ENCODE data around the gene SFI1. TPM values are rescaled to one million over a fixed set of nuclear protein-coding genes. Genes with fewer than 3 reads are reported as not detected.
"Not testable (repeated sequence)": the region's sequence is repeated elsewhere in the genome, so short reads cannot be mapped to it uniquely, and the experiment has no call there.

SFI1 gene
- total RNA-seq, 1 donor from 2014 or later = 238 TPM

GRCh38 chr22:31491218-31491962 is 4.9 kb upstream of the SFI1 start:
- intact Hi-C loops (cut with micrococcal nuclease) = loop anchor here (2.0 to 10.0 kb wide), 4 partner anchors 407 to 1727 kb away; partner anchors contain the start of genes MORC2, SMTN, TUG1 and UQCR10

- intact Hi-C loops (cut with micrococcal nuclease) = loop anchor here (10.0 kb wide), 3 partner anchors 407 to 1727 kb away; partner anchors contain the start of genes SMTN, UQCR10 and ZMAT5
These were observed 4.2 kb upstream of the SFI1 start for GRCh38 chr22:31492151-31492550.

GRCh38 chr22:31493355-31493754 is 3.0 kb upstream of the SFI1 start:
- intact Hi-C loops (cut with micrococcal nuclease) = loop anchor here (10.0 kb wide), 3 partner anchors 409 to 1729 kb away; partner anchors contain the start of genes SMTN, UQCR10 and ZMAT5

GRCh38 chr22:31495343-31495742 is 993 bp upstream of the SFI1 start:
- intact Hi-C loops (cut with micrococcal nuclease) = loop anchor here (5.0 to 10.0 kb wide), 4 partner anchors 203 to 1731 kb away; partner anchors contain the start of genes PIK3IP1, SMTN, UQCR10 and ZMAT5

- intact Hi-C loops (cut with micrococcal nuclease) = loop anchor here (1.0 to 10.0 kb wide), 12 partner anchors 7 to 1732 kb away; partner anchors contain the start of genes DRG1, EIF4ENIF1, PIK3IP1 and SMTN
These were observed 405 bp downstream of the SFI1 start for GRCh38 chr22:31496735-31497146.

- intact Hi-C loops (cut with micrococcal nuclease) = loop anchor here (1.0 to 10.0 kb wide), 10 partner anchors 8 to 1733 kb away; partner anchors contain the start of genes DRG1, EIF4ENIF1, PIK3IP1 and SMTN
These were observed 1.0 kb downstream of the SFI1 start for GRCh38 chr22:31497148-31497938.

- intact Hi-C loops (cut with micrococcal nuclease) = no loop called here
These were observed 5.4 kb downstream of the SFI1 start for GRCh38 chr22:31501738-31502137.

- intact Hi-C loops (cut with micrococcal nuclease) = no loop called here
These were observed 7.1 kb downstream of the SFI1 start for GRCh38 chr22:31503211-31503964.

GRCh38 chr22:31504282-31504681 is 7.9 kb downstream of the SFI1 start:
- intact Hi-C loops (cut with micrococcal nuclease) = no loop called here

- intact Hi-C loops (cut with micrococcal nuclease) = not testable (repeated sequence)
These were observed 11.2 kb downstream of the SFI1 start for GRCh38 chr22:31507517-31507916.

- intact Hi-C loops (cut with micrococcal nuclease) = no loop called here
These were observed 12.2 kb downstream of the SFI1 start for GRCh38 chr22:31508536-31508935.

GRCh38 chr22:31509061-31509762 is 12.9 kb downstream of the SFI1 start:
- intact Hi-C loops (cut with micrococcal nuclease) = no loop called here

GRCh38 chr22:31520051-31520450 is 23.7 kb downstream of the SFI1 start:
- intact Hi-C loops (cut with micrococcal nuclease) = no loop called here

GRCh38 chr22:31524132-31524531 is 27.8 kb downstream of the SFI1 start:
- intact Hi-C loops (cut with micrococcal nuclease) = loop anchor here (1.0 to 2.0 kb wide), 2 partner anchors 27 to 34 kb away; partner anchors contain the start of gene SFI1

GRCh38 chr22:31526270-31526669 is 29.9 kb downstream of the SFI1 start:
- intact Hi-C loops (cut with micrococcal nuclease) = loop anchor here (1.0 kb wide), 1 partner anchor 11 kb away; no protein-coding TSS in a partner anchor

- intact Hi-C loops (cut with micrococcal nuclease) = no loop called here
These were observed 34.5 kb downstream of the SFI1 start for GRCh38 chr22:31530823-31531195.

GRCh38 chr22:31532060-31532459 is 35.7 kb downstream of the SFI1 start:
- intact Hi-C loops (cut with micrococcal nuclease) = no loop called here

GRCh38 chr22:31533374-31533773 is 37.0 kb downstream of the SFI1 start:
- intact Hi-C loops (cut with micrococcal nuclease) = no loop called here

GRCh38 chr22:31537019-31537535 is 40.7 kb downstream of the SFI1 start:
- intact Hi-C loops (cut with micrococcal nuclease) = loop anchor here (1.0 to 5.0 kb wide), 5 partner anchors 11 to 191 kb away; partner anchors contain the start of genes PATZ1 and SFI1

- intact Hi-C loops (cut with micrococcal nuclease) = loop anchor here (5.0 kb wide), 1 partner anchor 43 kb away; no protein-coding TSS in a partner anchor
These were observed 42.5 kb downstream of the SFI1 start for GRCh38 chr22:31538815-31539214.
